Measurements from ENCODE around the gene ANGPT4. TPM values are rescaled to one million over a fixed set of nuclear protein-coding genes. Genes with fewer than 3 reads are reported as not detected.

Gene ANGPT4
- total and polyA plus RNA-seq, 2 of the 8 experiments (the other 6 are each of a cell fraction or from before 2014, with no cell fraction given), result 0.07 to 0.33 TPM

DNA sequence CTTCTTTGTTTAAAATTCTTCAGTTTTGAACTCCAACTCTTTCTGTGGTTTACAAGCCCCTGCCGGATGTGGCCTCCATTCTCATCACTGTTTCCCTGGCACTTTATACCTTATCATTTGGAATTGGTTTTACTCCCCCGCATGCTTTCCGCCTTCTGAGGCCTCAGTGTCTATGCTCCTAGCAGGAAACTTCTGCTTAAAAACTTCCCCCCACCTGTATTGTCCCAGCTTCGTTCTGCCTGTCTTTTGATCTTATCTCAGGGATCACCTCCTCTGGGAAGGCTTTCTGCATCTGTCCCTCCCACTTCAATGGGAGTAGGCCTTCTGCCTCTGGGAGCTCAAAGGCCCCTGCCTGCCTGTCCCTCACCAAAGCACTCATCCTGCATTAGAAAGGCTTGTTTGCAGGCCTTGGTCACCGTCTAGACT lies 3.4 kb upstream of the ANGPT4 start (continued):
- TF ChIP-seq KDM1A (IDR thresholded peaks at IDR 0.05; ENCODE audit: borderline replicate concordance, low read length) (no peak), KDM5A (IDR thresholded peaks at IDR 0.05; ENCODE audit: low read length) (no peak), RNF2 (IDR thresholded peaks at IDR 0.05; ENCODE audit: borderline replicate concordance, low read depth, low read length, missing control alignments, poor library complexity, severe bottlenecking) (no peak)
